NCI-H446 (cell line): ENCODE results near the gene CFAP300.

Experiments
- DNase-seq, 2 experiments: peaks; one replicate each; lab custom pipeline; 2025; lab: John Stamatoyannopoulos, UW

The CFAP300 gene

GRCh38 chr11:102047305-102047924 is at the start of gene CFAP300:
Gene CFAP300, plus strand, starts transcription at chr11:102047437. Its CDS starts 34 bp downstream, at chr11:102047471.
- peak in 1 of 2 experiments; percentile 44 for DNase-seq

- DNase-seq = no peak
Measured at GRCh38 chr11:102001657-102002338, 45.4 kb upstream of the CFAP300 start.

- DNase-seq = no peak
Measured at GRCh38 chr11:102004220-102004619, 43.0 kb upstream of the CFAP300 start.

GRCh38 chr11:102005306-102005705 is 41.9 kb upstream of the CFAP300 start:
- DNase-seq = no peak

GRCh38 chr11:102006835-102007566 is 40.2 kb upstream of the CFAP300 start:
- DNase-seq = no peak

DNA sequence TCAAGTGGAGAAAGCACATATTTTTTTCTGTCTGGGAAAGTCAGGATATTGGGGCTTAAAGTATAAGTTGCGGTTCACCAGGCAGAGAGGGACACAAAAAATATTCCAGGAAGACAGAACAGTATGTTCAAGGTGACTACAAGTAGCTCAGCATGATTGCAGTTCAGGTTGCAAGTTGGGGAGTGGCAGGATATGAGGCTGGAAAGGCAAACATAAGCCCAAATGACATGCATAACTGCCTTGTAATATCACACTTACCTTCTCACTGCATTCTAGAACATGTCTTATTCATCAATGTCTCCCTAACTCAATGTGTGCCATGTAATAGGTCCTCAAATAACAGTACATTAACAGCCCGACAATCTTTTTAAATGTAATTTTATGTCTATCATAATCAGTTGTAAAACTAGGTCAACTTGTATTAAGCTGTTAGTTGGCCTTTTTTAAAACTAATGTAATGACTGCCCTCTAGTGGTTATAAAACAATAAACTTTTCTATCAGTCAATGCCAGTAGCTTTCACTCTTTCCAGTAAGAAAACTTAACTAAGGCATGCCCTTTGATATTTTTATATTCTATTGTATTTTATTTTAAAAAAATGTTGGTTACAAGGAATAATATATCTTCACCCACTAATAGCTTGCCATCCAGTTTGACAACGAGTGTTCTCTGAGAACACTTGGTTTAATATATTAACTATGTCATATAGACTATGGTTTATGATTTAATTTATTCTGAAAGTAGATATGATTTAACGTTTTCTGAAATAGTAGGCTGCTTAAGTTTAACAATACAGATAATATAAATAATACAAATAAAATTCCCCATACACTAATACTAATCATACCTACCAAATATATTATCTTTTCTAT is 39.4 kb upstream of the CFAP300 start:
- DNase-seq = peak in 1 of 2 experiments; percentile 61

DNA sequence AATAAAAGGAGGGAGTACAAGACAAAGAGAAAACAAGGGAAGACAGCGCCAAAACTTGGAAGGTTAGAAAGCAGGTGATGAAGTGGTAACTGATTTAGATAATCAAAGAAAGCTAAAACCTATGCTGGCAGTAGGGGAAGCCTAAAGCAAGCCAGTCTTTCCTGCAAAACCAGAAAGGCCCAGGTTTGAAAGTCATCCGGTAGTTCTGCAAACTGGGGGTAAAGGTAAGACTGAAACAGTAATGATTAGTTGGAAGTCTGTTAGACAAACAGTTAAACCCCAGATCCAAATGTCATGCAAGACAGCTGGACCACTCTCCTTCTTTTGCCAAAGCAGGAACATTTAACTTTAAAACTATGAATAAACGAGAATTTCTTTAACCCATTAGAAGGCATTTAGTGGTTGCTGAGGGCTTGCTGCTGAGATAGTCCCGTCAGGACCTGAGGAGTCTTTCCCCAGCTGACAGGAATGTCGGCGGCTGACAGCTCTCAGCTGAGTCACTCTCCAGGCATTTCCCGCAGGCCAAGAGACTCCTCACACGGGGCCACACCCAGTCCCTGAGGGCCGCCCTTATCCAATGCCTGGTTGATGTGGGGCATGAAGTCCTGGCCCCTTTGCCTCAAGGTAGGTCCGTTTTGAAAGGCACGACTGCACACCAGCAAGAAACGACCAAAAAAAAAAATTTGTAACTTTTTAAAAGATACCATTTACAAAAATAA is 36.3 kb upstream of the CFAP300 start:
- DNase-seq = no peak

GRCh38 chr11:102012946-102013345 is 34.3 kb upstream of the CFAP300 start:
- no peak for DNase-seq

DNA sequence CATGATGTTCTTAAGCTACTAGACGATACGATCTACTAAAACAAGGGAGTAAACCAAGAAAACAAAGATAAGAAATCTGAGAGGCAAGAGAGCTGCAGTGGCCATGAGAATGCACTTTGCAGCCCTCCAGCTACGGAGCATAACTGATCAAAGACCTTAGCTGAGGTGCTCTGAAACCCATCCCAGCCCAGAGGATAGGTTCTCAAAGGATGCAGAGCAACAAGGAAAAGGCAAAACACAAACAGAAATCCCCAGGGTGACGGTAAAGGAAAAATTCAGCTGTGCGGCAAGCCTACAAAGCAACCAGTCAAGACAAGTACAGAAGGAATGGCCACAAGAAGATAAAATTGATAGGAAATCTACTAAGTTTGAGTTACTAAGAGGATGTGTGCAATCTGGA is 32.5 kb upstream of the CFAP300 start:
- DNase-seq = no peak

GRCh38 chr11:102017026-102017425 is 30.2 kb upstream of the CFAP300 start:
- DNase-seq = no peak

DNA sequence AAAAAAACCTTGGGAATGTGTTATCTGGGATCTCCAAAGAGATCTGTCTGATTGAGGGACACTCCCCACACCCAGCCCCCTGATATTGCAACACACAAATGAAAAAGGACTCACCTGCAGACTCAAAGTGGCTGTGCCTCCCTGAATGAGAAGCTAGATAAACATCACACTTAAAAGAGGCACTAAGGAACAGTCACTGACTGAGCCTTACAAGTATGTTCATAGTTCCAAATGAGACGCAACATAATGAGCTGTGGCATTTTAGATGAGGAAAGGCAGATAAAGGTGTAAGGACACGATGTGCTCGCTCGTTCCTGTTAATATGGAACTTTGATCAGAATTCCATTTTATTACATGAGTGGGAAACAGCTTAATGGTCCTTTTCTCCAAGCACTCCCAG is 21.0 kb upstream of the CFAP300 start:
- DNase-seq = no peak

GRCh38 chr11:102026959-102027358 is 20.3 kb upstream of the CFAP300 start:
- no peak for DNase-seq

- no peak for DNase-seq
Measured at GRCh38 chr11:102036757-102037156, 10.5 kb upstream of the CFAP300 start.

DNA sequence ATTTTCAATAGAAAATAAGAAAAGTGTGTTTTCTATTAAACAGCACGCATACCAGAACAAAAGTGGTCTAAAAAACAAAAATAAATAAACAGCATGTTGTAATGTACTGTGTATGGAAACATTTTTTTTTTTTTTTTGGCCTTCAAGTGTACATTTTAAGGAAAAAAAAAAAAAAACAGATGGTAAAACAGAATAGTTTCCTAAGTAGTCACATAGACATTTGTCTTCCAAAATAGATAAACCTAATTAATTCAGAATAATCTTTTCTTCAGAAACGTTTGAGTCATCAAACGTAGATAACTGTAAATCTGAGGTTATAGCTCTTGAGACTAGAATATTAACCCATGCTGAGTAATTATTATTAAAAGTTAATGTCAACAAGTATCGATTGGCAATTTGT is 396 bp upstream of the CFAP300 start:
- DNase-seq = no peak

DNA sequence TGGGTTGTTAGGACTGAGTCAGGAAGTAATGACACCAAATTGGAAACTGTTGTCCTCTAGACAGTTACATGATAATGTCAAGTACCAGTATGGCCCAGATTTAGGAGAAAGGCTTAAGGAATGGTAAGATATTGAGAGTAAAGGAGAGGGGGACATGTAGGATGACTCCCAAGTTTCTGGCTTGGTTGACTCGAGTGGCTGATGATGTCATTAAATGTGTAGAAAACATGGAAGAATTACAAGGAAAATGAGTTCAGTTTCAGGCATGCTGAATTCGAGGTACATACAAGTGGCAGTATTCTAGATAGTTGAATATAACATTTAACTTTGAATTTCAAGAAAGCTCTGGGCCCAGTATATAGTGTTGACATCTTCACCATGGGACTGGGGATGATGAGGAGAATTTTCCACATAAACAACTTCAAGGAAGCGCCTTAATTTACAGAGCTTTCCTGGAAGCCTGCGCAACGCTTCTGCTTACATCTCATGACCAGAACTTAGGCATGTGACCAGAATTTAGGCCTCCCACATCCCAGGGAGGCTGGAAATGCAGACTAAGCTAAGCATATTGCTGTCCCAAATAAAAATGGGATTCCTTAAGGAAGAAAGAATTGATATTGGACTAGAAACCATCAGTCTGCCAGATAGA is 3.8 kb downstream of the CFAP300 start:
- DNase-seq = no peak

DNA sequence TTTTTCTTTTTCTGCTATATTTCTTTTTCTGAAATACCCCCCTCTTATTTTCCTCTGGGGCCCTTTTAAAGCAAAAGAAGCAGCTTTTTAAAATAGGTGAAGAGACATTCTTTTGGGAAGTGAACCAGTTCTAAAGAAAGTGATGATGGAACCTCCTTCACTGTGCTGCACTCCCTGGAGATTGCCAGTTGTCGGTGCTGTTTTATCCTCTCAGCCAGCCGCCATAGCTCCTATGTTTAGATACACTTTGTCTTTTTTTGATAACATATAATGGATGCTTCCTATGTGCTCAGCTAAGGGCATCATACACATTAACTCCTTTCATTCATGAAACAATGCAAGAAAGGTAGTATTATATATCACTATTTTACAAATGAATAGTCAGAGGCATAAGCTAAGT is 14.0 kb downstream of the CFAP300 start:
- no peak for DNase-seq

DNA sequence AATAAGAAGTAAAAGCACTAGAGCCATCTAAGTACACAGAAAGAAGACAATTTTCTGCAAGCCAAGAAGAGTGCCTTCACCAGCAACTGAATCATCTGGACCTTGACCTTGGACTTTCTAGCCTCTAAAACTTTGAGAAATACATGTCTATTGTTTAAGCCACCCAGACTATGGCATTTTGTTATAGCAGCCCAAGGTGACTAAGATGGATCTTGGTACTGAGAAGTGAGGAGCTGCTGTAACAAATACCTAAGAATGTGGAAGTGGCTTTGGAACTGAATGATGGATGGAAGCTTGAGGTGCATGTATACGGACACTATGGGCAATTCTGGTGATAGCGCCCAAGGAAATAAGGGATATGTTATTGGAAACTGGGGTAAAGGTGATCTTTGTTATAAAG is 14.9 kb downstream of the CFAP300 start:
- no peak for DNase-seq

- no peak for DNase-seq
Measured at GRCh38 chr11:102064316-102064715, 17.1 kb downstream of the CFAP300 start.

DNA sequence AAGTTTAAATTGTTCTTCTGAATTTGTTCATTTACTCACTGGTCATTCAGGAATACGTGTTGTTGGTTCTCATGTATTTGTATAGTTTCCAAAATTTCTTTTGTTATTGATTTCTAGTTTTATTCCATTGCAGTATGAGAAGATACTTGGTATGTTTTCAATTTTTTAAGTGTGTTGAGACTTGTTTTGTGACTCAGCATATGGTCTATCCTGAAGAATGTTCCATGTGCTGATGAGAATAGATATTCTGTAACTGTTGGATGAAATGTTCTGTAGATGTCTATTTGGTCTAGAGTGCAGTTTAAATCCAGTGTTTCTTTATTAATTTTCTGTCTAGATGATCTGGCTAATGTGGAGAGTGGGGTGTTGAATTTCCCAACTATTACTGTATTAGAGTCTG is 23.5 kb downstream of the CFAP300 start:
- DNase-seq = no peak

- DNase-seq = no peak
Measured at GRCh38 chr11:102071497-102072472, 24.5 kb downstream of the CFAP300 start.
